HepG2 (cell line): Measurements from ENCODE around the gene MAJIN. TPM values are rescaled to one million over a fixed set of nuclear protein-coding genes. Genes with fewer than 3 reads are reported as not detected.

Source experiments
- ELF4 ChIP-seq: sonication (generic); formaldehyde crosslinking; IDR thresholded peaks from 2 replicates; pipeline ENCODE4 v1.5.0; 2020; ENCODE audit warnings: missing genetic modification reagents, mild to moderate bottlenecking, moderate library complexity, borderline replicate concordance
- GZF1 ChIP-seq: sonication (generic); formaldehyde crosslinking; IDR thresholded peaks from 2 replicates; pipeline ENCODE4 v1.5.1; 2020; ENCODE audit warnings: mild to moderate bottlenecking, missing genetic modification reagents
- HIVEP1 ChIP-seq: sonication (generic); formaldehyde crosslinking; IDR thresholded peaks from 2 replicates; pipeline ENCODE4 v1.4.0; 2020; ENCODE audit warnings: mild to moderate bottlenecking, missing genetic modification reagents
- JUND ChIP-seq: sonication (generic); formaldehyde crosslinking; IDR thresholded peaks from 2 replicates; pipeline ENCODE4 v1.8.0; 2022; ENCODE audit warnings: mild to moderate bottlenecking, missing genetic modification reagents
- MED1 ChIP-seq: sonication (generic); formaldehyde crosslinking; IDR thresholded peaks from 2 replicates; pipeline ENCODE4 v1.4.0; 2020; ENCODE audit warnings: missing genetic modification reagents
- MEIS1 ChIP-seq: sonication (generic); formaldehyde crosslinking; IDR thresholded peaks from 2 replicates; pipeline ENCODE4 v1.9.0; 2021; ENCODE audit warnings: mild to moderate bottlenecking, missing genetic modification reagents, moderate library complexity, borderline replicate concordance
- NR2F1 ChIP-seq, 2 experiments: fragments of 450-650 bp in 1 of 2; formaldehyde crosslinking in 1 of 2; IDR thresholded peaks; 2 replicates each; pipeline versions ENCODE4 v1.5.0 to v1.6.1; 2016 to 2020; ENCODE audit warnings: mild to moderate bottlenecking in 1 of 2, missing compliant biosample characterization in 1 of 2, missing genetic modification reagents in 1 of 2, moderate library complexity in 1 of 2
- SMAD1 ChIP-seq: sonication (generic); formaldehyde crosslinking; IDR thresholded peaks from 2 replicates; pipeline ENCODE4 v1.4.0; 2020; ENCODE audit warnings: missing genetic modification reagents, low read depth, mild to moderate bottlenecking, borderline replicate concordance
- SNAI1 ChIP-seq: sonication (generic); formaldehyde crosslinking; IDR thresholded peaks from 2 replicates; pipeline ENCODE4 v1.5.0; 2020; ENCODE audit warnings: mild to moderate bottlenecking, missing genetic modification reagents, borderline replicate concordance
- SOX5 ChIP-seq: IDR thresholded peaks from 2 replicates; pipeline ENCODE4 v1.6.1; 2016; ENCODE audit warnings: borderline replicate concordance
- TEAD3 ChIP-seq: optimal IDR thresholded peaks from 2 replicates; pipeline ENCODE3; 2016; ENCODE audit warnings: borderline replicate concordance
- TSC22D2 ChIP-seq: sonication (generic); formaldehyde crosslinking; IDR thresholded peaks from 2 replicates; pipeline ENCODE4 v1.5.1; 2020; ENCODE audit warnings: missing genetic modification reagents, mild to moderate bottlenecking, borderline replicate concordance
- ZNF251 ChIP-seq: sonication (generic); formaldehyde crosslinking; IDR thresholded peaks from 2 replicates; pipeline ENCODE4 v1.9.0; 2021; ENCODE audit warnings: mild to moderate bottlenecking, missing genetic modification reagents
- ZNF335 ChIP-seq: sonication (generic); formaldehyde crosslinking; IDR thresholded peaks from 2 replicates; pipeline ENCODE4 v1.4.0; 2020; ENCODE audit warnings: missing genetic modification reagents
- ZNF383 ChIP-seq: sonication (generic); formaldehyde crosslinking; IDR thresholded peaks from 2 replicates; pipeline ENCODE4 v1.4.0; 2020; ENCODE audit warnings: missing genetic modification reagents, mild to moderate bottlenecking, borderline replicate concordance
- polyA plus RNA-seq, 8 experiments: library from polyadenylated mRNA; depleted of rRNA in 3 of 8; stranded (reverse) in 7 of 8; unstranded in 1 of 8; fragments of >200 nt; fragmentation: Illumina TruSeq in 4 of 8; extraction: Trizol in 4 of 8; gene quantifications; 2 replicates each; pipeline versions ENCODE4 v1.2.1 to v1.2.3, GENCODE V29; 2011 to 2016; ENCODE audit warnings: low read depth in 4 of 8, missing spikeins in 1 of 8, mixed read lengths in 1 of 8; ENCODE audit not compliant: insufficient read depth in 1 of 8
- total RNA-seq, 5 experiments: library from RNA; depleted of rRNA; stranded (reverse); fragments of >200 nt; fragmentation: Illumina TruSeq; extraction: Trizol; gene quantifications; 2 replicates each; pipeline ENCODE4 v1.2.3, GENCODE V29; 2016; ENCODE audit warnings: low read depth in 1 of 5
- TF ChIP-seq, protein P1 (sequence below): sonication (generic); formaldehyde crosslinking; IDR thresholded peaks from 2 replicates; pipeline ENCODE4 v1.4.0; 2020; ENCODE audit warnings: missing genetic modification reagents
- TF ChIP-seq, protein P2 (sequence below): sonication (generic); formaldehyde crosslinking; IDR thresholded peaks from 2 replicates; pipeline ENCODE4 v1.5.0; 2020; ENCODE audit warnings: mild to moderate bottlenecking, missing genetic modification reagents, borderline replicate concordance

Gene MAJIN
- total and polyA plus RNA-seq, 2 of the 13 experiments (the other 11 are each of a cell fraction or from before 2014, with no cell fraction given) = not detected

DNA sequence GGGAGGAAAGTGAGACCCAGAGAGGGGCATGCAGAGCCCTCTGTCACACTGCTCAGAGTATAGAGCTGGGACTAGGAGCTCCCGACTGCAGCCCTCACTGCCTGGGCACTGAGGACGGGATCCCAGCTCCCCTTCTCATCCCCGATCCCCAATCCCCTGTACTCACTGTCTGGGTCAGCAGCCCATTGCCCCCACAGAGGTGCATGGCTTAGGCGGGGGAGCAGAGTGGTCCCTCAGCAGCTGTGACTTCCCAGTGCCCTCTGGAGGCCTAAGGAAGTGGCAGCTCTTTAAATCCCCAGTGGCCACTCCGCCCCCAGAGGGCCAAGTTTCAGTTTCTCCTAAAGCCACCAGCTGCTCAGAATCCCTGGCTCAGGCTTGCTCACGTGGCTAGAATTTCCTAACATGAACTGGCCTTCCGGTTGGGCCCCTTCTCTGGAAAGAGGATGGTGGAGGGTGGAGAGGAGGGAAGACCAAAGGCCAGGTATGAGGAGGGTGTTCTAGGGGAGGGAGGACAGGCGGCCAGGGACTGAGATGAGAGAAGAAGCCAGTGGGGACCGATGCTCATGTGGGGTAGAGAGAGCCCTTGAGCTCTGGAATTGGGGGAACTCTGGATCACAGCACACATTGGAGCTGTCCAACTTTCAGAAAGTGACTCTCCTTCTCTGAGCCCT, 24.9 kb upstream of the MAJIN start, which contains the start of gene BATF2 (continued):
- TF ChIP-seq GZF1 (CRISPR knock-in tag) = 0 out of 2 replicates have a peak, but pooled peaks have one; percentile 30
- TF ChIP-seq JUND (CRISPR knock-in tag) = 0 out of 2 replicates have a peak, but pooled peaks have one; percentile 11
- peak; percentile 51; the same call in 1 of the 2 replicates for TF ChIP-seq TSC22D2 (CRISPR knock-in tag)
- TF ChIP-seq NR2F1 (CRISPR knock-in tag; IDR thresholded peaks at IDR 0.05) = no peak
- peak; percentile 36 for TF ChIP-seq TEAD3 (CRISPR knock-in tag)
- TF ChIP-seq SNAI1 (CRISPR knock-in tag) = no peak; the same call in 1 of the 2 replicates
- TF ChIP-seq, protein P1, sequence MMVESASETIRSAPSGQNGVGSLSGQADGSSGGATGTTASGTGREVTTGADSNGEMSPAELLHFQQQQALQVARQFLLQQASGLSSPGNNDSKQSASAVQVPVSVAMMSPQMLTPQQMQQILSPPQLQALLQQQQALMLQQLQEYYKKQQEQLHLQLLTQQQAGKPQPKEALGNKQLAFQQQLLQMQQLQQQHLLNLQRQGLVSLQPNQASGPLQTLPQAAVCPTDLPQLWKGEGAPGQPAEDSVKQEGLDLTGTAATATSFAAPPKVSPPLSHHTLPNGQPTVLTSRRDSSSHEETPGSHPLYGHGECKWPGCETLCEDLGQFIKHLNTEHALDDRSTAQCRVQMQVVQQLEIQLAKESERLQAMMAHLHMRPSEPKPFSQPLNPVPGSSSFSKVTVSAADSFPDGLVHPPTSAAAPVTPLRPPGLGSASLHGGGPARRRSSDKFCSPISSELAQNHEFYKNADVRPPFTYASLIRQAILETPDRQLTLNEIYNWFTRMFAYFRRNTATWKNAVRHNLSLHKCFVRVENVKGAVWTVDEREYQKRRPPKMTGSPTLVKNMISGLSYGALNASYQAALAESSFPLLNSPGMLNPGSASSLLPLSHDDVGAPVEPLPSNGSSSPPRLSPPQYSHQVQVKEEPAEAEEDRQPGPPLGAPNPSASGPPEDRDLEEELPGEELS = peak; percentile 52
- peak; percentile 81; the same call in 1 of the 2 replicates for TF ChIP-seq MEIS1 (CRISPR knock-in tag)
- peak; percentile 88 for TF ChIP-seq HIVEP1 (CRISPR knock-in tag)
- no peak for TF ChIP-seq ZNF251 (CRISPR knock-in tag)
- peak; percentile 76; the same call in 1 of the 2 replicates for TF ChIP-seq ELF4 (CRISPR knock-in tag)
- peak; percentile 47; the same call in 1 of the 2 replicates for TF ChIP-seq SOX5 (CRISPR knock-in tag)
- no peak for TF ChIP-seq ZNF383
- TF ChIP-seq SMAD1 (CRISPR knock-in tag) = no peak
- TF ChIP-seq MED1 (CRISPR knock-in tag) = peak; percentile 71
- TF ChIP-seq ZNF335 (CRISPR knock-in tag) = no peak
- TF ChIP-seq, protein P2, sequence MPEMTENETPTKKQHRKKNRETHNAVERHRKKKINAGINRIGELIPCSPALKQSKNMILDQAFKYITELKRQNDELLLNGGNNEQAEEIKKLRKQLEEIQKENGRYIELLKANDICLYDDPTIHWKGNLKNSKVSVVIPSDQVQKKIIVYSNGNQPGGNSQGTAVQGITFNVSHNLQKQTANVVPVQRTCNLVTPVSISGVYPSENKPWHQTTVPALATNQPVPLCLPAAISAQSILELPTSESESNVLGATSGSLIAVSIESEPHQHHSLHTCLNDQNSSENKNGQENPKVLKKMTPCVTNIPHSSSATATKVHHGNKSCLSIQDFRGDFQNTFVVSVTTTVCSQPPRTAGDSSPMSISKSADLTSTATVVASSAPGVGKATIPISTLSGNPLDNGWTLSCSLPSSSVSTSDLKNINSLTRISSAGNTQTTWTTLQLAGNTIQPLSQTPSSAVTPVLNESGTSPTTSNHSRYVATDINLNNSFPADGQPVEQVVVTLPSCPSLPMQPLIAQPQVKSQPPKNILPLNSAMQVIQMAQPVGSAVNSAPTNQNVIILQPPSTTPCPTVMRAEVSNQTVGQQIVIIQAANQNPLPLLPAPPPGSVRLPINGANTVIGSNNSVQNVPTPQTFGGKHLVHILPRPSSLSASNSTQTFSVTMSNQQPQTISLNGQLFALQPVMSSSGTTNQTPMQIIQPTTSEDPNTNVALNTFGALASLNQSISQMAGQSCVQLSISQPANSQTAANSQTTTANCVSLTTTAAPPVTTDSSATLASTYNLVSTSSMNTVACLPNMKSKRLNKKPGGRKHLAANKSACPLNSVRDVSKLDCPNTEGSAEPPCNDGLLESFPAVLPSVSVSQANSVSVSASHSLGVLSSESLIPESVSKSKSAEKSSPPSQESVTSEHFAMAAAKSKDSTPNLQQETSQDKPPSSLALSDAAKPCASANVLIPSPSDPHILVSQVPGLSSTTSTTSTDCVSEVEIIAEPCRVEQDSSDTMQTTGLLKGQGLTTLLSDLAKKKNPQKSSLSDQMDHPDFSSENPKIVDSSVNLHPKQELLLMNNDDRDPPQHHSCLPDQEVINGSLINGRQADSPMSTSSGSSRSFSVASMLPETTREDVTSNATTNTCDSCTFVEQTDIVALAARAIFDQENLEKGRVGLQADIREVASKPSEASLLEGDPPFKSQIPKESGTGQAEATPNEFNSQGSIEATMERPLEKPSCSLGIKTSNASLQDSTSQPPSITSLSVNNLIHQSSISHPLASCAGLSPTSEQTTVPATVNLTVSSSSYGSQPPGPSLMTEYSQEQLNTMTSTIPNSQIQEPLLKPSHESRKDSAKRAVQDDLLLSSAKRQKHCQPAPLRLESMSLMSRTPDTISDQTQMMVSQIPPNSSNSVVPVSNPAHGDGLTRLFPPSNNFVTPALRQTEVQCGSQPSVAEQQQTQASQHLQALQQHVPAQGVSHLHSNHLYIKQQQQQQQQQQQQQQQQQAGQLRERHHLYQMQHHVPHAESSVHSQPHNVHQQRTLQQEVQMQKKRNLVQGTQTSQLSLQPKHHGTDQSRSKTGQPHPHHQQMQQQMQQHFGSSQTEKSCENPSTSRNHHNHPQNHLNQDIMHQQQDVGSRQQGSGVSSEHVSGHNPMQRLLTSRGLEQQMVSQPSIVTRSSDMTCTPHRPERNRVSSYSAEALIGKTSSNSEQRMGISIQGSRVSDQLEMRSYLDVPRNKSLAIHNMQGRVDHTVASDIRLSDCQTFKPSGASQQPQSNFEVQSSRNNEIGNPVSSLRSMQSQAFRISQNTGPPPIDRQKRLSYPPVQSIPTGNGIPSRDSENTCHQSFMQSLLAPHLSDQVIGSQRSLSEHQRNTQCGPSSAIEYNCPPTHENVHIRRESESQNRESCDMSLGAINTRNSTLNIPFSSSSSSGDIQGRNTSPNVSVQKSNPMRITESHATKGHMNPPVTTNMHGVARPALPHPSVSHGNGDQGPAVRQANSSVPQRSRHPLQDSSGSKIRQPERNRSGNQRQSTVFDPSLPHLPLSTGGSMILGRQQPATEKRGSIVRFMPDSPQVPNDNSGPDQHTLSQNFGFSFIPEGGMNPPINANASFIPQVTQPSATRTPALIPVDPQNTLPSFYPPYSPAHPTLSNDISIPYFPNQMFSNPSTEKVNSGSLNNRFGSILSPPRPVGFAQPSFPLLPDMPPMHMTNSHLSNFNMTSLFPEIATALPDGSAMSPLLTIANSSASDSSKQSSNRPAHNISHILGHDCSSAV (CRISPR knock-in tag) = no peak
